ENCODE results near the gene TUT1. TPM values are rescaled to one million over a fixed set of nuclear protein-coding genes. Genes with fewer than 3 reads are reported as not detected.
A peak's percentile ranks its signal among the peaks of the same experiment; 100 is the strongest.

The TUT1 gene
- total RNA-seq, 6 donors from 2014 or later: 5.3 to 25.4 (median 11.7) TPM

DNA sequence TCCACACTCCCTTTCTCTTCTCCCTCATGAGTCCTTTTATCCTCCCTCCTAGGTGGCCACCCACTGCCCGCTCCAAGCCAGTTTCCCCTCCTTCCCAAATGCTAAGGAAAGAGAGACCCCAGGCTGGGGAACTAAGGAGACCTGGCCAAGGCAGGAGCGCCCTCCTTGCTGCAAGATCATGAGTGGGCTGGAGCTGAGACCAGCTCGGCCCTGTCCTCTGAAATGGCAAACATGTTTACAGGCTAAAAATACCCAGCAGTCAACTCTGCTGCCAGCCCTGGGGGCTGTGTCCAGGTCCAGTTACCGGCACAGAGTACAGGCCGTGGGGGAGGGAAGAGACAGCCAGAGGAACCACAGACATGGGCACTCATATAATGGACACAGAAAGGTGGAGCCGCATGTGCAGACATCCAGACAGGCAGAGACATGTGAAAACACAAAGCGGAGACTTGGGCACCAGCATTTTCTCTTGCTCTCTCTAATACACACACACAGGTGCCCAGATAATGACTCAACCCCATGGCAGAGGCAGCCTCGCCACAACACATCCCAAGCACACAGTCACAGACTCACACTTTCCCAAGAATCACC lies 43.5 kb downstream of the TUT1 start:
- TF ChIP-seq CTCF (IDR thresholded peaks at IDR 0.05) (no peak), POLR2A (IDR thresholded peaks at IDR 0.05) (no peak), POLR2AphosphoS5 (IDR thresholded peaks at IDR 0.05) (peak in 1 of 2 donors; percentile 8)
- ATAC-seq (ENCODE audit: low FRiP score in 2 of 2) (no peak), DNase-seq (no peak)
- 64 to 72% methylated on average over 8 of the region's 8 CpGs for WGBS, 2 donors
- Histone ChIP-seq H3K4me3 (peak overlapping the region in 3 of 4 donors; percentile 85 to 99 (median 92)), H3K9me3 (no peaks in the 10 kb centered on the region), H3K27me3 (peaks cover 0 to 4% (median 0%) of the 10 kb centered on the region in 4 donors), H3K27ac (peak overlapping the region; percentile 96 to 99 (median 98)), H3K36me3 (no peaks in the 10 kb centered on the region), H3K4me1 (peaks cover 66 to 82% (median 75%) of the 10 kb centered on the region in 4 donors)

DNA sequence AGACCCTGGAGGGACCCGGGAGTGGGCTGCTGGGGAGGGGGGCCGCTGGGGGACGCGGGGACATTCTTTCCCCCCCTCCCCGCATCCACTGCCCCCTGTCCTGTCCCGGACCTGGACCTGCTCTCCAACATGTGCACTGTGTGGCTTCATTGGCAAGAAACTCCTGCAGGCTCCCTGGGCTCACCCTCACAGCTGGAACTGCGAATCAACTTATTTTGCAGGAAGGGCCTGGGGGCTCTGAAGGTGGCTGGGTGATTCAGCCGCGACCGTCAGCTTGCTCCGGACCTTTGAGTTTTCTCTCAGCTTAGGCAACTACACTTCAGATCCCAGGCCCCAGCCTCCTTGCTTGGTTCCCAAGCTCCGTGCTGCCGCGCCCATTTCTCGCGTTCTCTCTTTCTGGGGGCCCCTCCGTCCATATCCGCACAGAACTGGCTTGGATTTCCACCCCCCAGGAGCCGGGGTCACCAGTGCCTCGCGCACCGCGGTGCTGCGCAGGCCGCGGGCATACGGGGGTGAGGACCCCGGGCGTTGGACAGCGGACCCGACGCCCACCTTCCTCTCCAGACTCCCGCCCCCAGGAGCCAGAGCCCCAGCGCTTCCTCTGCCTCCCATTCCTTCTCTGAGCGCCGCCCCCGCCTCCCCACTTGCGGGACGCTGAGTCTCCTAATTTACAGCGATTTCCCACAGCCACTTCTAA lies 44.2 kb downstream of the TUT1 start:
- WGBS, 2 donors: 12 to 17% methylated on average over 29 to 36 of the region's 40 CpGs
- Histone ChIP-seq H3K4me1 (peaks cover 65 to 82% (median 75%) of the 10 kb centered on the region in 4 donors), H3K36me3 (no peaks in the 10 kb centered on the region), H3K27me3 (peaks cover 0 to 4% (median 0%) of the 10 kb centered on the region in 4 donors), H3K4me3 (peak overlapping the region; percentile 85 to 99 (median 92)), H3K27ac (peak overlapping the region; percentile 96 to 99 (median 98)), H3K9me3 (no peaks in the 10 kb centered on the region)
- TF ChIP-seq POLR2A (IDR thresholded peaks at IDR 0.05): no peak
- TF ChIP-seq EP300 (IDR thresholded peaks at IDR 0.05): no peak
- no peak for TF ChIP-seq POLR2AphosphoS5 (IDR thresholded peaks at IDR 0.05)
- no peak for TF ChIP-seq CTCF (IDR thresholded peaks at IDR 0.05)
- no peak for ATAC-seq (ENCODE audit: low FRiP score in 2 of 2)
- peak in 1 of 2 donors; percentile 83 for DNase-seq

DNA sequence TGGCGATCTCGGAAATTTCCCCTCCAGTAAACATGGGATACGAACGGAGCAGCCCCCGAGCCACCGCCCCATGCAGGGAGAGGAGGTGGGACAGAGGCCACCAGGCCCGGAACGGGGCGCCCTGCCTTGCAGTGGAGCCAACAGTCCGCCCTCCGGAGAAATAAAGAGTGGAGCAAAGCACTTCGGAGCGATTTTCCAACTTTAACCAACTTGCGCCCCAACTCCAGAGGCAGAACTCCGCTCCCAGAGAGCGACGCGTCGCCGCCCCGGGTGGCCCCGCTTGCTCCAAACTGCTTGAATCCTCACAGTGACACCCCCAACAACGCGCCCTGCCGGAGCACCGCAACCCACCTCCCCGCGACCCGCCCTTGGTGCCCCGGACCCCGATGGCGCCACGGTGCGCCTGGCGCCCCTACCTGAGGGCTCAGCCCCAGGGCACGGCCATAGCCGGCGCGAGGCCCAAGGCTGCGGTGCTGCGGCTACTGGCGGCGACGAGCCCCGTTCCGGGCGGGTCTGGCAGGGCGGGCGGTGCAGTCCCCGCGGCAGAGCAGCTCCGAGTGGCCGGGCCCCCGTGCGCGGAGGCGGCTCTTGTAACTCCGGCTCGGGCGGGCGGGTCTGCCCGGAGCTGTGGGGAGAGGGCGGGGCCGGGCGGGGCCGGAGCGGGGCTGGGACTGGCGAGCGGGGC lies 44.9 kb downstream of the TUT1 start, which contains the start of gene AHNAK:
TSS of gene AHNAK (minus strand) at position 563 of the 685 bp plus-strand sequence. CDS start 10,708 bp downstream, outside the sequence.
- Histone ChIP-seq H3K4me3 (peak within 1 kb of the TSS; percentile 85 to 99 (median 92)), H3K36me3 (no peaks in the 10 kb centered on the region), H3K27me3 (peaks cover 0 to 4% (median 0%) of the 10 kb centered on the region in 4 donors), H3K4me1 (peaks cover 65 to 82% (median 75%) of the 10 kb centered on the region in 4 donors), H3K27ac (peak within 1 kb of the TSS; percentile 96 to 99 (median 98)), H3K9me3 (no peaks in the 10 kb centered on the region)
- ATAC-seq (ENCODE audit: low FRiP score in 2 of 2): peak; percentile 68 to 82
- 0% methylated on average over 4 to 14 of the region's 69 CpGs for WGBS, 2 donors
- peak; percentile 86 to 97 for DNase-seq
- peak; percentile 90 to 95 for TF ChIP-seq POLR2AphosphoS5 (IDR thresholded peaks at IDR 0.05)
- TF ChIP-seq EP300 (IDR thresholded peaks at IDR 0.05): no peak
- TF ChIP-seq CTCF (IDR thresholded peaks at IDR 0.05): peak in 1 of 6 experiments; percentile 7
- peak; percentile 78 to 94 (median 92) for TF ChIP-seq POLR2A (IDR thresholded peaks at IDR 0.05)

- ATAC-seq (ENCODE audit: low FRiP score in 2 of 2) (peak; percentile 74 to 78), DNase-seq (peak; percentile 88 to 99)
- TF ChIP-seq CTCF (IDR thresholded peaks at IDR 0.05) (peak in 1 of 6 experiments; percentile 1), POLR2A (IDR thresholded peaks at IDR 0.05) (peak in 3 of 4 donors; percentile 15 to 54 (median 18)), EP300 (IDR thresholded peaks at IDR 0.05) (peak in 1 of 4 donors; percentile 2), POLR2AphosphoS5 (IDR thresholded peaks at IDR 0.05) (peak; percentile 71 to 75)
- Histone ChIP-seq H3K9me3 (no peaks in the 10 kb centered on the region), H3K27ac (peak overlapping the region; percentile 96 to 99 (median 98)), H3K4me1 (peaks cover 65 to 85% (median 76%) of the 10 kb centered on the region in 4 donors), H3K27me3 (peaks cover 0 to 4% (median 0%) of the 10 kb centered on the region in 4 donors), H3K36me3 (no peaks in the 10 kb centered on the region), H3K4me3 (peak overlapping the region; percentile 85 to 99 (median 92))
- 1% methylated on average over 21 to 51 of the region's 59 CpGs for WGBS, 2 donors
Observed at GRCh38 chr11:62545437-62546243, 45.7 kb downstream of the TUT1 start.

All from upper lobe of left lung (tissue), 6 donors.